GM21515 (cell line): ENCODE data around the gene JMJD7.
"Not testable (repeated sequence)": the region's sequence is repeated elsewhere in the genome, so short reads cannot be mapped to it uniquely, and the experiment has no call there.

Source experiments
- ATAC-seq: cut with Tn5 transposase; IDR thresholded peaks from one replicate; pipeline ENCODE4 v1.9.1; 2021; ENCODE audit not compliant: unreplicated experiment

The JMJD7 gene

GRCh38 chr15:41821831-41822230 is 6.1 kb upstream of the JMJD7 start:
- no peak for ATAC-seq

GRCh38 chr15:41822471-41822870 is 5.4 kb upstream of the JMJD7 start:
- ATAC-seq, result no peak

- ATAC-seq, result no peak
These were observed 4.9 kb upstream of the JMJD7 start for GRCh38 chr15:41822957-41823356.

GRCh38 chr15:41823502-41823901 is 4.4 kb upstream of the JMJD7 start:
- no peak for ATAC-seq

- ATAC-seq, result no peak
These were observed 3.7 kb upstream of the JMJD7 start for GRCh38 chr15:41824062-41824745.

GRCh38 chr15:41825145-41825544 is 2.7 kb upstream of the JMJD7 start:
- no peak for ATAC-seq

- no peak for ATAC-seq
These were observed 2.0 kb upstream of the JMJD7 start for GRCh38 chr15:41825572-41826535.

GRCh38 chr15:41827290-41827879 is 507 bp upstream of the JMJD7 start:
- peak; percentile 5 for ATAC-seq

- ATAC-seq, result no peak
These were observed 882 bp downstream of the JMJD7 start for GRCh38 chr15:41828807-41829141.

- no peak for ATAC-seq
These were observed 2.2 kb downstream of the JMJD7 start for GRCh38 chr15:41829959-41830646.

GRCh38 chr15:41831291-41831690 is 3.4 kb downstream of the JMJD7 start:
- not testable (repeated sequence) for ATAC-seq

GRCh38 chr15:41832208-41832607 is 4.3 kb downstream of the JMJD7 start:
- no peak for ATAC-seq

- ATAC-seq, result no peak
These were observed 5.0 kb downstream of the JMJD7 start for GRCh38 chr15:41832875-41833274.

GRCh38 chr15:41834096-41834495 is 6.2 kb downstream of the JMJD7 start:
- no peak for ATAC-seq

GRCh38 chr15:41836073-41836472 is 8.2 kb downstream of the JMJD7 start:
- no peak for ATAC-seq

GRCh38 chr15:41836713-41837454 is 9.0 kb downstream of the JMJD7 start:
- no peak for ATAC-seq

GRCh38 chr15:41838400-41838897 is 10.6 kb downstream of the JMJD7 start, which contains the start of gene PLA2G4B:
Gene PLA2G4B (plus strand): TSS chr15:41838847. CDS start chr15:41838914, 67 bp downstream.
- no peak for ATAC-seq

- no peak for ATAC-seq
These were observed 12.0 kb downstream of the JMJD7 start for GRCh38 chr15:41839781-41840491.

- ATAC-seq, result no peak
These were observed 12.8 kb downstream of the JMJD7 start for GRCh38 chr15:41840673-41841072.

GRCh38 chr15:41841131-41841530 is 13.2 kb downstream of the JMJD7 start:
- ATAC-seq, result no peak
